Astrocyte of the cerebellum (primary cell): ENCODE measurements around the gene ASXL1.

Experiments used
- DNase-seq: peaks from one replicate; pipeline ENCODE4 v3.0.0-alpha.2; 2011; ENCODE audit warnings: low read depth
- H3K4me3 ChIP-seq: 2 replicates; pipeline ENCODE4 v1.5.1; 2011; ENCODE audit warnings: mild to moderate bottlenecking, low read depth, low read length, moderate library complexity
- CTCF ChIP-seq: IDR thresholded peaks from 2 replicates; pipeline ENCODE4 v1.5.1; 2012; ENCODE audit warnings: low read length, low read depth, moderate library complexity, mild to moderate bottlenecking; ENCODE audit errors: missing control alignments
- in situ Hi-C: cut with HindIII; loops from 2 replicates; pipeline ENCODE4 v1.10.0; 2017; ENCODE audit warnings: low sequenced_read_pairs

ASXL1 gene

GRCh38 chr20:32474009-32474716 is 116.0 kb downstream of the ASXL1 start:
- no peak for TF ChIP-seq CTCF
- in situ Hi-C loops, result no loop called here
- peak overlapping the region; percentile 38 for H3K4me3 ChIP-seq
- no peak for DNase-seq

GRCh38 chr20:32474717-32474966 is 116.5 kb downstream of the ASXL1 start:
- in situ Hi-C loops, result no loop called here
- DNase-seq, result no peak
- no peak for TF ChIP-seq CTCF
- H3K4me3 ChIP-seq, result peak overlapping the region; percentile 38

DNA sequence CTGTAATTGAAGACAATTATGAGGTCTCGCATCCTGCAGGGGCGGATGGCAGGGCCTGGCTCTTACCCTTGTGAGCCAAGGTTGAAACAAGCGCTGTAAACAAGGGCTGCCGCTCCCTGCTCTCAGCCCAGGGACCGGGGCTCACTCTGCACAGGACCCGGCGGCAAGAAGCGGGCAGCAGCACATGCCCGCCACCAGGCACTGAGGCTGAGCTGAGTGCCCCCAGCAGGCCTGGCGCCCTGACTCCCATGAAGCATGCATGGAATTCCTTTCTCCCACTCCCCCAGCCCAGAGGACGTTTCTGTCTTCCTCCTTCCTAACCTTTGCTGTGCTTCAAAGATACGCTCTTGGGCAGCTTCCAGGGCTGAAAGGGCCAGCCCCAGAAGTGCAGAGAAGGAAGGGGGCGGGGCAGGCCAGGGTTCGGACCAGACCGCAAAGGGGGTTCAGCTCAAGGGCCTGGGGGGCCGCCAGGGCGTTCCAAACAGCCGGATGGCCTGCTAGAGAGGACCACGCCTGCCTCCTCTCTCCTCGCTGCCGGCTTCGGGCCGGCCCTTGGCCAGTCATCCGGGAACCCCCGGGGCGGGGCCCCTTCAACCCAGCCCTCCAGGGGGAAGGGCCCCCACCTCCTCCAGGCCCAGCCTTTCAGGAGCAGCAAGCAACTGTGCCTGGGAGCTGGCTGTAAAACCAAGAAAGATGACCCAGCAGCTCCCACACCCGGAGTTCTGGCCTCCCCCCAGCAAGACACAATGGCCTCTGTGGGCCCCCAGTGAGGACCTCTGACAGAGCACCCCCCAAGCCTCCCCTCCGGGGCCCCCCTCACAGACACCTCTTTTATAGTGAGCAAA is 117.1 kb downstream of the ASXL1 start:
- peak overlapping the region; percentile 38 for H3K4me3 ChIP-seq
- in situ Hi-C loops, result no loop called here
- DNase-seq, result peak; percentile 78
- TF ChIP-seq CTCF, result no peak

GRCh38 chr20:32476684-32477593 is 118.8 kb downstream of the ASXL1 start:
- in situ Hi-C loops, result no loop called here

DNA sequence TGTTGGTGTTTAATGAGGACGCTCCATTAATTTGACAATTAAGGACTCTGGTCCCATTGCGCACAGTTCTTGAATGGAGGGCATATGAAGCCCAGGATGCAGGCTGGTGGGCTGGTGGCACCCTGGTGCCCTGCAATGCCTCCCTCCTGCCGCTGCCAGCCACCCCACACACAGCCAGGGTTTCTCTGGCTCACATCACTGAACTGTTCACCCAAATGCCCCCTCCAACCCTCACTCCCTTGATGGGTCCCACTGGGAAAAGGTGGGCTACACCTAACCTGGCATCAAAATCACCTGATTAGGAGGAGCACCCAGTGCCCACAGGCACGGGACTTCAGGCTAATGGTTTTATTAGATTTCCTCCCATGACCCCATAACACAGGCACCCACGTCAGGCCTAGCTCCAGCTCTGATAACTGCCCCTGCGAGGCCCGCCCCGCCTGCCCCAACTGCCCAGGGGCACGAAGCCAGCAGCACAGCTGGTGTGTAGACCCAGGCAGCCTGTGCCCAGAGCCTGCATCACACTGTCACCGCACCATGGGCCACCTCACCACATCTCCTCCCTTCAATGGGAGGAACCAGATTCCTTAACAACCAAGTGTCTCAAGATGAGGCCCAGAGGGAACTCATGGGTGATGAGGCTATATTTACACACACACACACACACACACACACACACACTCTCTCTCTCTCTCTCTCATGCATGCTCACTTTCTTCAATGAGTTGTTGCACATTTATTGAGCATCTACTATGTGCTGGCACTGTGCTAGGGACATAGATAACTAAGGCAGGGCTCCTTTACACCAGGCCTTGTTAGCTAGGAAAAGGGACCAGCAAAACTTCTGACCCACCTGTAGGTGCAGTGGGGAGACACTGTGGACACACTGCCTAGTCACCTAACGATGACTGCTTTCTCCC is 119.7 kb downstream of the ASXL1 start:
- in situ Hi-C loops, result no loop called here
- no peak for DNase-seq
- no peak for TF ChIP-seq CTCF
- H3K4me3 ChIP-seq, result no peak overlapping the region

More at GRCh38 chr20:32476684-32477593, 118.8 kb downstream of the ASXL1 start:
- no peak for TF ChIP-seq CTCF
- no peak overlapping the region for H3K4me3 ChIP-seq
- no peak for DNase-seq
